NCI-H510A treated with DMSO at 0.1 percent for 48 hours (cell line): Measurements from ENCODE around the gene MSI2.
A peak's percentile ranks its signal among the peaks of the same experiment; 100 is the strongest.

Experiments used
- DNase-seq: peaks from one replicate; lab custom pipeline; 2025; lab: John Stamatoyannopoulos, UW

Gene MSI2

GRCh38 chr17:57391857-57392471, 135.6 kb downstream of the MSI2 start:
- no peak for DNase-seq

GRCh38 chr17:57393368-57393767, 137.0 kb downstream of the MSI2 start:
- no peak for DNase-seq

GRCh38 chr17:57394375-57394774, 138.1 kb downstream of the MSI2 start:
- DNase-seq = no peak

- DNase-seq = no peak
Measured at GRCh38 chr17:57395721-57396321, 139.5 kb downstream of the MSI2 start.

GRCh38 chr17:57396511-57396921, 140.2 kb downstream of the MSI2 start:
- peak; percentile 33 for DNase-seq

GRCh38 chr17:57397402-57397801, 141.1 kb downstream of the MSI2 start:
- DNase-seq = no peak

GRCh38 chr17:57399690-57400089, 143.4 kb downstream of the MSI2 start:
- no peak for DNase-seq

- no peak for DNase-seq
Measured at GRCh38 chr17:57400648-57401047, 144.3 kb downstream of the MSI2 start.

- no peak for DNase-seq
Measured at GRCh38 chr17:57401556-57402488, 145.5 kb downstream of the MSI2 start.

- no peak for DNase-seq
Measured at GRCh38 chr17:57402681-57403180, 146.4 kb downstream of the MSI2 start.

GRCh38 chr17:57403236-57403635, 146.9 kb downstream of the MSI2 start:
- no peak for DNase-seq

GRCh38 chr17:57404073-57404472, 147.8 kb downstream of the MSI2 start:
- no peak for DNase-seq

- no peak for DNase-seq
Measured at GRCh38 chr17:57404795-57405490, 148.6 kb downstream of the MSI2 start.

GRCh38 chr17:57405491-57406072, 149.3 kb downstream of the MSI2 start:
- peak; percentile 43 for DNase-seq

- peak; percentile 59 for DNase-seq
Measured at GRCh38 chr17:57406131-57406980, 150.0 kb downstream of the MSI2 start.

GRCh38 chr17:57406981-57407286, 150.6 kb downstream of the MSI2 start:
- DNase-seq = no peak

- DNase-seq = peak; percentile 98
Measured at GRCh38 chr17:57407287-57408070, 151.2 kb downstream of the MSI2 start.

GRCh38 chr17:57408071-57408811, 151.9 kb downstream of the MSI2 start:
- DNase-seq = peak; percentile 97

GRCh38 chr17:57410169-57410568, 153.8 kb downstream of the MSI2 start:
- DNase-seq = peak; percentile 46
